Stomach (tissue), 4 donors: Measurements from ENCODE around the gene TMA7B.

ENCODE experiments used
- EP300 ChIP-seq: sonication (generic); formaldehyde crosslinking; IDR thresholded peaks from one replicate; pipeline ENCODE4 v1.6.1; 2017; ENCODE audit warnings: antibody characterized with exemption
- POLR2A ChIP-seq, 4 donors: fragments of 450-650 bp; IDR thresholded peaks; one replicate each; pipeline ENCODE4 v1.6.1; 2016; ENCODE audit warnings: antibody characterized with exemption in 4 of 4, control low read depth in 2 of 4, mild to moderate bottlenecking in 1 of 4, moderate library complexity in 1 of 4
- POLR2AphosphoS5 ChIP-seq, 3 donors: sonication (generic); formaldehyde crosslinking; IDR thresholded peaks; one replicate each; pipeline ENCODE4 v1.6.1; 2016; ENCODE audit warnings: antibody characterized with exemption in 3 of 3
- TF ChIP-seq, protein P1 (sequence below), 7 experiments: fragments of 450-650 bp in 4 of 7; fragments of 200-600 bp in 3 of 7; sonication (generic) in 3 of 7; IDR thresholded peaks; one replicate each; pipeline ENCODE4 v1.5.1; 2016 to 2019; ENCODE audit warnings: antibody characterized with exemption in 7 of 7, control low read depth in 2 of 7, mild to moderate bottlenecking in 1 of 7

DNA sequence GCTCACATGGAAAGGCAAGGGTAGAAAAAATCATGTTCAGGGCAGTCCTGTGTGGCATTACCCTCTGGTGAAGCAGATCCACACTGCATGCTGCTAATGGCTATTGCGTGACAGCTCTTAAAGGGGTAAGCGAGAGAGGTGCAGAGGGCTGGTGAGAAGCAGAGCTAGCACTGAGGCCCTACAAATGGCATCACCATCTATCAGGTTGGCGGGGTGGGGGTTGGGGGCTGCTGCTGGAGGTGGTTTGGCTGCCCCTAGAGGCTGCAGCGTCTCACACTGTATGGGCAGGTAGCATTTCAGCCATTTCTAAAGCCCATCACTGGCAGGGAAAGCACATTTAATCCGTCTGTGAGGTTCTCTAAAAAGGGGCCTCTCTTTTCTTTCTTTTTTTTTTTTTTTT, 16.9 kb upstream of the TMA7B start:
- no peak for TF ChIP-seq POLR2A (IDR thresholded peaks at IDR 0.05)
- TF ChIP-seq, protein P1, sequence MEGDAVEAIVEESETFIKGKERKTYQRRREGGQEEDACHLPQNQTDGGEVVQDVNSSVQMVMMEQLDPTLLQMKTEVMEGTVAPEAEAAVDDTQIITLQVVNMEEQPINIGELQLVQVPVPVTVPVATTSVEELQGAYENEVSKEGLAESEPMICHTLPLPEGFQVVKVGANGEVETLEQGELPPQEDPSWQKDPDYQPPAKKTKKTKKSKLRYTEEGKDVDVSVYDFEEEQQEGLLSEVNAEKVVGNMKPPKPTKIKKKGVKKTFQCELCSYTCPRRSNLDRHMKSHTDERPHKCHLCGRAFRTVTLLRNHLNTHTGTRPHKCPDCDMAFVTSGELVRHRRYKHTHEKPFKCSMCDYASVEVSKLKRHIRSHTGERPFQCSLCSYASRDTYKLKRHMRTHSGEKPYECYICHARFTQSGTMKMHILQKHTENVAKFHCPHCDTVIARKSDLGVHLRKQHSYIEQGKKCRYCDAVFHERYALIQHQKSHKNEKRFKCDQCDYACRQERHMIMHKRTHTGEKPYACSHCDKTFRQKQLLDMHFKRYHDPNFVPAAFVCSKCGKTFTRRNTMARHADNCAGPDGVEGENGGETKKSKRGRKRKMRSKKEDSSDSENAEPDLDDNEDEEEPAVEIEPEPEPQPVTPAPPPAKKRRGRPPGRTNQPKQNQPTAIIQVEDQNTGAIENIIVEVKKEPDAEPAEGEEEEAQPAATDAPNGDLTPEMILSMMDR (IDR thresholded peaks at IDR 0.05), result no peak
- no peak for TF ChIP-seq EP300
- TF ChIP-seq POLR2AphosphoS5 (IDR thresholded peaks at IDR 0.05), result no peak
